HG03060 (cell line): ENCODE data around the gene LCNL1.

Source experiments
- ATAC-seq: cut with Tn5 transposase; IDR thresholded peaks from one replicate; pipeline ENCODE4 v1.9.1; 2021; ENCODE audit warnings: low read depth, moderate number of reproducible peaks; ENCODE audit not compliant: unreplicated experiment

LCNL1 gene

DNA sequence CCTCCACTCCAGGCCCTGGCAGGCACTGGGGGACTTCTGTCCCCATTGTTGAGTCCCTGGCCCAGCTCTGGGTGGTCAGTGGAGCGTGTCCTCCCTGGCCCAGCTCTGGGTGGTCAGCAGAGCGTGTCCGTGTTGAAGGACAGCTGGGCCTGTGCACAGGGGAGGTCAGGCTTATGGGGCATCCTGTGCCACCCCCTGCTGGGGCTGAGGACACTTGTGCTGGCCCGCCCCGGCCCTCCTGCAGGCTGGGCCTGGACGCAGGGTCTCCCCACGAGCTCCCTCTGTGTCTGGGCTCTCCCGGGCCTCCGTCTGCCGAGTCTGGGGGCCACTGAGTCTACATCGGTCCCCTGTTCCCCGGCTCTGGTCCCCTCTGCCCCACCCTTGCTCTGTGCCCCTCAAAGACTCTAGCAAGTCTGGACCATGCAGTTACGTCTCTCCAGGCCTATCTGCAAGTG, 25.1 kb downstream of the LCNL1 start:
- ATAC-seq = no peak

DNA sequence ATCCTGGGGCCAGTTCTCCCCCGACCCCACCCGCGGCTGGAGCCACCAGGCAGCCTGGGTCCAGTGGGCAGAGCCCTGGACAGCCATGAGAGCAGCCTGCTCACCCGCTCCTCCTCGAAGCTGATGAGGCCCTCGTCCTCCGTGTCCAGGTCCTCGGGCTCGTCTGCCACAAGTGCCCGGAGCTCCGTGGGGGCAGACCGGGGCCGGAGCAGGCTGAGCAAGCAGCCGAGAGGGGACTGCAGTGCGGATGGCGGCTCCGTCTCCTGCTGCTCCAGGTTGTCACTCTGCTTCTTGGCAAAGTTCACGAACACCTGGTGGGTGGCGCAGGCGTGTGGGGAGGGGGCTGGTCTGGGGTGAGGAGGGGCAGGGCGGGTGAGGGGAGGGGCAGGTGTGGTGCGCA, 25.5 kb downstream of the LCNL1 start:
- no peak for ATAC-seq

DNA sequence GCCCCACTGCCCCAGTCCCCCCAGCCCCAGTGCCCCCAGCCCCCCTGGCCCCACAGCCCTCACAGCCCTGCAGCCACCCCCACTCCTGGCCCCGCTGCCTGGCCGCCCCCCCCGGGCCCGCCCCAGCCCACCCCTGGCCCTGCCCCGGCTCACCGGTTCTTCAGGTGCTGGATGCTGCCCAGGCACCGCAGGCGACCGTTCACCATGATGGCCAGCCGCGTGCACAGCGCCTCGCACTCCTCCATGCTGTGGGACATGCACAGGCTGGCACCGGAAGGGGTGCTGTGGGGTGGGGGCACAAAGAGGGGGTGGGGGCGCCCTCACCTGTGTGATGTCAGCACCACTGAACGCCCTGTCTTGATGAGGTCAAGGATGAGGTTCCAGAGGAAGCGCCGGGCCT, 26.4 kb downstream of the LCNL1 start:
- ATAC-seq = no peak

DNA sequence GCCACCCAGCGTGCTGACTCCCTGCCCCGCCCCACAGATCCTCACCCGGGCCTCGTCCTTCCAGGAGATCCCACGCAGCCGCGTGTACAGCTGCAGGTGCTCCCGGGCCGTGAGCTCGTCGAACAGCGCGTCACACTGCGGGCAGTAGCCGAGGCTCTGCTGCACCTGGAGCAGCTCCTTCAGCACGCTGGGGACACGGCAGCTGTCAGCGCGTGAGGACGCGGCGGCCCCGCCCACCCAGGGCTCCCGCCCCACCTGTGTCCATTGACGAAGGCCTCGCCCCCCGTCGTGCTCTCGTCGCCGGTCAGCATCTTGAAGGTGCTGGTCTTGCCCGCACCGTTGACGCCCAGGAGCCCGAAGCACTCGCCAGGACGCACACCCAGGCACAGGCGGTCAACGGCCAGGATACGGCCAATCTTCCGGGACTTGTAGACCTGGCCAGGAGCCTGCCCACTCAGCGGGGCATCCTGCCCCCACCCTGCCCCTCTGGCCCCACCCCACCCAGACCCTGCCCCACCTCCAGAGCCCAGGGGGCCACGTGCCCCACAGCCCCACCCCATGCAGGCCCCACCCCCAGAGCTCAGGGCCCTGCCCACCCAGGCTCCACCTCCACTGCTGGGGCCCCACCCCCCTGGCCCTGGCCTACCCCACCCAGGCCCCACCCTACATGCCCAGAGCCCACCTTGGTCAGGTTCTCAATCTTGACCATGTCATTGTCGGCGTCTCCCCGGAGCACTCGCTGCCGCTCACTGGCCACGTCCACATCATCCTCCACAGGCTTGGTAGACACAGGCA, 27.3 kb downstream of the LCNL1 start:
- ATAC-seq = no peak

DNA sequence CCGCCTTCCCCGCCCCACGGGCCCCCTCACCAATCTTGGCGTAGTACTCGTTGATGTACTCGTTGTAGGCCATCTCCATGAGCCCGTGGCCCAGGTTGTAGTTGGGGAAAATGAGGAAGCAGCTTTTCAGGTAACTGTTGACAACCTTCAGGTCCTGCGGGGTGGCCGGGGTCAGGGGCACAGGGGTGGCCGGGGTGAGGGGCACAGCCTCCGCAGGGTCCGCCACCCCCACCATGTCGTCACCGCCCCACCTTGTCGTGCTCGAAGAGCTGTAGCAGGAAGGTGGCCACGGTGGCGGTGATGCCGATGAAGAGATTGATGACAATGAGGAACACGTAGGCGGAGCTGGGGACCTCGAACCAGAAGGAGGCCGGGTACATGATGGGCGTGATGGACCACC, 28.4 kb downstream of the LCNL1 start:
- no peak for ATAC-seq

DNA sequence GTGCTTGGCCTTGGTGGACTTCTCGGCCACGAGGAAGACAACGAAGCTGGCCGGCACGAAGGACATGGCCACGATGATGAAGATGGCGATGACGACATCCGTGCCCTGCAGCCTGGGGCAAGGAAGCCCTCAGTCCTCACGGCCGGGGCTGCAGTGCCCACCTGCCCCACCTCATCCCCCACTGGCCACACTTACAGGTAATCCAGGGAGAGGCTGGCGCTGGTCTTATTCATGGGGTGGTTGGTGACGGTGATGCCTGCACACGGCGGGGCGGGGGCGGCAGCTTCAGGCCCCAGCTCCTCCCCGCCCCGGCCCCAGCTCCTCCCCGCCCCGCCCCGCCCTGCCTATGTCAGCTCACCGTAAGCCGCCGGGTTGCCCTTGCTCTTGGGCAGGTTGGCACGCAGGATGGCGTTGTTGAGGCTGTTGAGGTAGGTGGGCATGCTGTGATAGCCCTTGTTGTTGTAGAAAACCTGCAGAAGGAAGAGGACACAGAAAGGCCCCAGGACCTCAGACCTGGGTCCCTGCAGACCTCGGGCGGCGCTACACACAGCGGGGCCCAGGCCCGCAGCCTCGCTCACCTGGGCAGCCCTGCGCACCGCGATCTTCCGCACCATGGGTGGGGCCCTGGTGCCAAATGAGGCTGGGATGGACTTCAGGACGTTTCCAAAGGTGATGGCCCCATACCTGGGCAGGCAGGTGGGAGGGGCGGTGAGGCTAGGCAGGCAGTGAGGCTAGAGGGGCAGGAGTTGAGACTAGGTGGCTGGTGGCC, 29.3 kb downstream of the LCNL1 start:
- ATAC-seq = no peak

DNA sequence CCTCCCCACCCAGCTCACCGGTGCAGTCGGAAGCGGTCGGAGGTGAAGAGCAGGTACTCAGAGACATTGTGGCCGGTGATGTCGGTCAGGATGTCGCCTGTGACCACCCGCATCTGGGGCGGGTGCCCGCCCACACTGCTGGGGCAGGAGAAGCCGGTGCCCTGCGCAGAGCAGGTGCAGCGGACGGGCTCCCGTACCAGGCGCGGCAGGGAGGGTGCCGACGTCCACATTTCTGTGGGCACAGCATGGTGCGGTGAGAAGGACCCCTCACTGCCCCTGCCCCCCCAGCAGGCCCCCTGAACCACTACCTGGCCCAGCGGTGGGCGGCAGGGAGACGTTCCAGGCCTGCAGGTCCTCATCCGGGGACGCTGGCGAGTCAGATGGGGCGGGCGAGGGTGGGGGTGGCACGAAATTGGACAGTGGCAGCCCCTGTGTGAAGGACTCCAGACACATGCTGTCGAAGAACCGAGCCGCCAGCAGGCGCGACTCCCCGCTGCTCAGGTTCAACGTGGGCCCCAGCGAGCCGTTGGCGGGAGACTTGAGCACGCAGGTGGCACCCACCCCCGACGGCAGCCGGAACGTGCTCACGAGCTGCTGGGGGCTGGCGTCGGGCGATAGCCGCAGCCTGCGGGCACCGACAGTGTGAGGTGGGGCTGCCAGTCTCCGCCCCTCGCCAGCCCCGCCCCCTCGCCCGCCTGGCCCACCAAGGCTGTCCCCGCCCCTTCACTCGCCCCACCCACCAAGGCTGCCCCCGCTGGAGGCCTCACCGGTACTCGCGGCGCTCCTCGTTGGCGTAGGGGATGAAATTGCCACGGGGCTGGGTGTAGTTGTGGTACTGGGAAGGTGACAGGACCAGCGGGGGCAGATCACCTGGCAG, 30.1 kb downstream of the LCNL1 start:
- ATAC-seq = no peak

DNA sequence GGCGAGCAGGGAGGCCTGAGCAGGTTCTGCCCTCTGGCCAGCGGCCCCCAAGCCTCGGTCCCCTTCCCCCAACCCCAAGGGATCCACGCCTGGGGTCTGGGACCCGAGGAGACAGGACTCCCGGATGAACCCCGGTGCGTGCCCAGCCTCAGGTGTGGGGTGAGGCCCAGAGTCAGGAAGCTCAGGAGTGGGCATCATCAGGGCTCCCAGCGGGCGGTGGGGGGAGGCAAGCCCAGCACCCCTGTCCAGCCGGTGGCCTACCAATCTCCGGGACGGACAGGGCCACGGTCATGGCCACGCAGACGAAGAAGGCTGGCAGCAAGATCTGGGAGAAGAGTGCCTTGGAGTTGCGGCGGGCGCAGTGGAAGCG, 30.8 kb downstream of the LCNL1 start:
- no peak for ATAC-seq

DNA sequence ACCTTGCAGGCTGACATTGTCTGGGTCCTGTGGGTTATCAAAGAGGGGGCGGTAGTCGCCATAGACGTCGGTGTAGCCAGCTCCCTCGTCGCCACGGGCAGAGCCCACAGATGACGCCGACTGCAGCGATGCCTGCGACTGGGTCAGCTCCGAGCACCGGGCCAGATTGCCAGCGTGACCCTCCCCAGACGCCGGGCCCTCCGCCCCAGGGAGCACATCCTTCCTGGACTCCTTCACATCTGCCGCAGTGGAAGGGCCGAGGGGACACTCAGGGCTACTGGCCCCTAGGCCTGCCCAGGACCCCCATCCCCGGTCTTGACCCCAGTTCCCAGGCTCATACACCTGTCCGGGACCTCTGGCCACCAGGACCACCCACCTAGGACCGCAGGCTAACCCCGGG, 31.4 kb downstream of the LCNL1 start:
- no peak for ATAC-seq

DNA sequence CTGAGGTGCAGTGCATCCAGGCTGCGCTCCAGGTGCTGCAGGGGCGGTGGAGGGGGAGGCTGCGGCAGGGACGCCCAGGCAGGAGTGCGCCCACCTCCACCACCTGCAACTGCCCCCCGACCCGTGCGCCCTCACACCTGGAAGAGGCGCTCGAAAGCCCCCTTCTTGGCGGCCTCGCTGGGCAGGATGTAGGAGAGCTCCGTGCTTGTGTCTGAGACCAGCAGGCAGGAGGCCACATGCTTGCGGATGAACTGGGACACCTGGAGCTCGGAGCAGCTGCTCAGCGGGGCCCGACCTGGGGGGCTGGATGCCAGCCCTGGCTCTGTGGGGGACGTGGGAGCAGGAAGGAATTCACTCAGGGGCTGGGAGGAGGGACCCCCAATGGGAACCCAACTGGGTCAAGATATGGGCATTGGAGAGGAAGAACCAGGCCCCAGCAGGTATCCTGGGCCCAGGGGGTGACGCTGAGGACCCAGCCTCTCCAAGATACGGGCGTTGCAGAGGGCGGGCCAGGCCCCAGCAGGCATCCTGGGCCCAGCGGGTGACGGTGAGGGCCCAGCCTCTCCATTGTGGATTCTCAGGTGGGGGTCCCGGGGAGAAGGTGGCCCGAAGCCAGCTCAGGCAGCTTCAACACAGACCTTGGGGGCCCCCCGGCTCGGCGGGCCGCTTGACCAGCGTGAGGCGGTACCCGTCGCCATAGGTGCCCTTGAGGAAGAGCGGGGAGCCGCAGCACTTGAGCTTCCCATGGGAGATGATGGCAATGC, 32.2 kb downstream of the LCNL1 start:
- no peak for ATAC-seq

DNA sequence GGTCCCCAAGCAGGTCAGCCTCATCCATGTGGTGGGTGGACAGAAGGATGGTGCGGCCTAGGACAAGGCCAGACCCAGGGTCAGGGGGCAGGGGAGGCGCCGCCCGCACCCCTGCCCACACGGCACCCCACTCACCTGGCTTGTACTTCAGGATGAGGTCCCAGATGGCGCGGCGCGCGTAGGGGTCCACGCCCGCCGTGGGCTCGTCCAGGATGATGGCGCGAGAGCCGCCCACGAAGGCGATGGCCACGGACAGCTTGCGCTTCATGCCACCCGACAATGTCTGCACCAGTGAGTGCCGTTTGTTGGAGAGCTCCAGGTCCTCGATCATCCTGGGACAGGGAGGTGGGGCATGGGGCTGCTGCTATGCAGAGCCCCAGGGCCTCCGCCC, 32.7 kb downstream of the LCNL1 start:
- ATAC-seq = no peak

DNA sequence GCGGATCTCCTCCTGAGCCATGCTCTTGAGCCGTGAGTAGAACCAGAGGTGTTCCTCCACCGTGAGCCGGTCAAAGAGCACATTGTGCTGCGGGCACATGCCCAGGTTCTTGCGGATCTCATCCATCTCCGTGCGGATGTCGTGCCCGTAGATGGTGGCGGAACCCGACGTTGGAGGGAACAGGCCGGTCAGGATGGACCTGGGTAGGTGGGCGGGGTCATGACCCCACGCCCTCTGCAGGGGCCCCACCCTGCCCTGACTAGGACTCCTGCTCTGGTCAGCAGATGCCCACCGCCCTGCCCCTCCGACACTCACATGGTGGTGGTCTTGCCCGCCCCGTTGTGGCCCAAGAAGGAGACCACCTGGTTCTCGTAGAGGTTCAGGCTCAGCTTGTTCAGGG, 33.2 kb downstream of the LCNL1 start:
- ATAC-seq = no peak

DNA sequence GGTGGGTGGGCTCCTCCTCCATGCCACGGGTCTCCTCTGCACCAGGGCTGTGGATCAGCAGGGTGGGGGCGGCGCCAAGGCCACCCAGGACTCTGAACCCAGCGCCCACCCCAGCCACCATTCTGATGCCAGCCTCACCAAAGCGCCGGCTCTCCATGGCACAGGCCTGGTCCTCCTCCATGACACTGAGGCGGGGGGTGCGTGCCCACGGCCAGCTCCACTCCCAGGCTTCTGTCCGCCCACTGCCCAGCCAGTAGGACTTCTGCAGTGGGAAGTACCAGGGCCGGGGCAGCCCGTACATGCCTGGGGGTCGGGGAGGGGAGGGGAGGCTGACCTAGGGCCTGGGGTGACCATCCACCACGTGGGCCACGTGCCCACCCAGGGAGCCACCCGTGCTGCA, 33.6 kb downstream of the LCNL1 start:
- no peak for ATAC-seq

DNA sequence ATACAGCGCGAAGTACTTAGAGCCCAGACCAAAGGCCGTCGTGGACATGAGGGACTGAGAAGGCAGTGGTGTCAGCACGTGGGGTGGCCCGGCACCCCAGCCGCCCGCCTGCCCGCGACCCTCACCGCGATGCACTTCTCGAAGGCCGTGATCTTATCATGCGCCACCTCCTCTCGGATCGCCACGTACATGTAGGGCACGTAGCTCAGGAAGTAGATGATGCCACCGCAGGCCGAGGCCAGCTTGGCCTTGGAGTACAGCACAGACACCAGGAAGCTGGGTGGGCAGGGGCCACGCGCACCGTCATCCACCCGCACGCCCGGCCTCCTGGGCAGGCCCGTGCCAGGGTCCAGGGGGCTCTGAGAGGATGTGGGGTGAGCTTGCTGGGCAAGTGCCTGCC, 34.3 kb downstream of the LCNL1 start:
- ATAC-seq = no peak

DNA sequence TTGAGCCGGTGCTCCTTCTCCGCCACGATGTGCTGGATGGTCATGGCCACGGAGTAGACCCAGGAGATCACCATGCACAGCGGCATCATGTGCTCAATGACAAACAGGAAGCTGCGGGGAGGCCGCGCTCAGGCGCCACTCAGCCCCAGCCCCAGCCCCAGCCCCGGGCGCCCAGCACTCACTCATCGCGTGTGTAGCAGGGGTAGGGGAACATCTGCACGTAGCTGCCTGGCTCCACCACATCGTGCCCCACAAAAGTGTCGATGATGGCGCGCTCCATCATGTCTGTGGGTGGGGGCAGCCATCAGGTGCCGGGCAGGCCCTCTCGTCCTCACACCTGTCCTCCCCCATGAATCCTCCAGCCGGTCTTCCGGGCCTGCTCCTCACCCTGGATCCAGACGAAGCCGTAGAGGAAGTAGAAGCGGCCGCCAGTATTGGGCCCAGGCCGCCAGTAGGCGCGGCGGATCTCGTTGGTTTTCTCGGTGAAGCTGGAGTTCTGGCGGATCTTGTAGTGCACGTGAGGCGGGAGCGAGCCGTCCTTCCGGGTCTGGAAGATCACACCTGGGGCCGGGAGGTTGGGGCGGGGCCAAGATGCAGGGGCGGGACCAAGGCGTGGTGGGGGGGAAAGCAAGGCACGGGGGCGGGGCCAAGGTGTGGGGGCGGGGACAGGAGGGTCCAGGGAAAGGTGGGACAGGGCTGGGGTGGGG, 35.2 kb downstream of the LCNL1 start:
- ATAC-seq = no peak

DNA sequence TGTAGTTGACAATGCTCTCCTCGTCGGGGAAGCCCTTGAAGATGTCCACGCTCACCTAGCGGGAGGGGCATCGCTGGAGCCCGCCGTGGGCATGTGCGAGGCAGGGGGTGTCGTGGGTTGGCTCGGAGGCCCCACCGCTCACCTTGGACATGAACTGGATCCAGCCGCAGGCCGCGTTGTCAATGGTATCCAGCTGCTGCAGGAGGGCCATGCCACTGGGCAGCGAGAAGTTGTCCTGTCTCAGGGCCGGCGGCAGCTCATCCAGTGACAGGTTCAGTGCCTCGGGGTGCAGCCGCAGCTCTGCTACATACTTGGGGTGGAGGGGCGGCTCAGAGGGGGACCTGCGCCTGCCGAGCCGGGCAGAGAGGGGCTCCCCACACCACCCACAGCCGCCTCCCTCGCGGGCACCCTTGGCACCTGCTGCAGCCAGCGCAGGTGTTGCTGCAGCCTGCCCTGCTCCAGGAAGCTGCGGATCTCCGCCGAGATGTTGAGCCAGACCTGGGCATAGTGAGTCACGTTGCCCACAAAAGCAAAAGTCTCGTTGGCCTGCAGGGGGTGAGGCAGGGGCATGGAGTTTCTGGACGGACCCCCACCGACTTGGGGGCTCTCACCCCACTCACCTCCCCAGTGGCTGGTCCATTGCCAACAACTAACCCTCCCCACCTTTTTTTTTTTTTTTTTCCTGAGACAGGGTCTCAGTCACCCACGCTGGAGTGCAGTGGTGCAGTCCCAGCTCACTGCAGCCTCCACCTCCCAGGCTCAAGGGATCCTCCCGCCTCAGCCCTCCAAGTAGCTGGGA, 36.2 kb downstream of the LCNL1 start:
- no peak for ATAC-seq

DNA sequence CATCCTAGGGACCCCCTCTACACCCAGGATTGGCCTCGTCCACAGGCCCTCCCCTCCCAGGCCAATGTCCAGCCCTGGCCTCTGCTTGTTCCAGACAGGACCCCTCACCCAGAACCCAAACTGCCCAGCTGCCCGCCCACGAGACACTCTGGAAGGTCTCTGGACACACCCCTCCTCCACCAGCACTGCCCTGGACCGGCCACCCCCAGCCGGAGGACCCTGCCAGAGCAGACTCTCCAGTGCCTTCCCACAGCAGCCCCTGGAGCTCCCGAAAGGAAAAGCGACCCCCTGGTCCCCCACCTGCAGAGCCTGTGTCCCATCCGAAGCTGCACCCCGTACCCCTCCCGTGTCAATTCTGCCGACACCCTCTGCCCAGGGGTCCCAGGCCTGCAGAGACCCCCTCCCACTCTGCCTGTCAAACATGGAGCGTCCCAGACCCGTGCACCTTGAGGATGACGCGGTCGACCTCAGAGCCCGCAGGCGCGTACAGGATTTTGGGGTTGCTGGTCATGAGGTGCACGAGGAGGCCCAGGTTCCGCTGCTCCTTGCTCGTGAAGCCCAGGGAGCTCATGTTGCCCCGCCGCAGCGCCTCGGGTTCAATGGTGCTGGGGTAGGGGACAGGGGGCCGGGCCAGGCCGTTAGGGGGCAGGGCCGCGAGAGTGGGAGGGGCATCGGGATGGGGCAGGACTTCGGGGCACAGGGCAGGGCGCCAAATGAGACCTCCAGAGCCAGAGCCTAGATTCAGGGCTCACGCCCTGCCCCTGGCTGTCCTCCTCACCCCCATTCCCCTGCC, 37.3 kb downstream of the LCNL1 start:
- no peak for ATAC-seq
